ENCODE measurements around the gene TRIM15. TPM values are rescaled to one million over a fixed set of nuclear protein-coding genes. Genes with fewer than 3 reads are reported as not detected.

The TRIM15 gene
- total and polyA plus RNA-seq, 9 donors: 0.64 to 3.6 TPM; not detected in 7

DNA sequence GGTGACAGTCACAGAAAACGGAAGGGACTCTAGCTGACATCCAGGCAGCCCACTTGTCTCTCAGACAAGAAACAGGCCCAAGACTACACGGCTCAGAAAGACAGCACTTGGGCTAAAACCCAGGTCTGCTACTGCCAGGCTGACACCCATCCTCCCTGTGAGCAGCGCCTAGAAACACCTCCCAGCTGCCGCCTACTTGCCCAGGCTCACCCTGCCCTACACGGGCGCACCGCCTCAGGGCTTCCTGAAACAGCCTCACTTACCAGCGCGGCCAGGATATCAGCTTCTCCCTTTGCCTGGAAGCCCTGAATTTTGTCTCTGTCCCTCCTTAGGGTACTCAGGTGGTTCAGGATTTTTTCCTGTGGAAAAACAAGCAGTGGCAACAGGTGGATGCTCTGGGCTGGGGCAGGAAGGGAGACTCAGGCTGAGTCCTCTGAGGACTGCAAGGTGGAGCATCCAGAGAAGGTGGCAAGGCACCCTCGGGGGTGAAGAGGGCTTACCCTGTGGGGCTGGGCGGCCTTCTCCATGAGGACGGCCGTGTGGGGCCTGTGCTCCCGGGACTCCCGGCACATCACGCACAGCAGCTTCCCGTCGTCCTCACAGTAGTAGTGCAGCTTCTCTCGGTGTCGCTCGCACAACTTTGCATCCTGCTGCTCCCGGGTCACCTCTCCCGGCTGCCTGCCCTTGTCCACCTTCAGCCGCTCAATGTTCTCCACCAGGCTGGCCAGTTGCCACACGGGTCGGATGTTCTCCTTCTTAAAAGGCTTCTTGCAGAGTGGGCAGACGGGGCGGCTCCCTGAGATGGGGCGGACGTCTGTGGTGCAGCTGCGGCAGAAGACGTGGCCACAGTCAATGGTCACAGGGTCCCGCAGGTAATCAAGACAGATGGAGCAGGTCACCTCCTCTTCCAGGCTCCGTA, 35.1 kb downstream of the TRIM15 start:
- H3K4me3 ChIP-seq (ENCODE audit: low read length): no peak overlapping the region
- 92% methylated on average over 34 of the region's 34 CpGs for WGBS (ENCODE audit: insufficient coverage)
- no peaks in the 10 kb centered on the region for H3K9me3 ChIP-seq (replicated peaks; ENCODE audit: control insufficient read depth, low read depth, low read length)
- H3K36me3 ChIP-seq (ENCODE audit: control insufficient read depth, insufficient read depth, low read length): peaks cover 54% of the 10 kb centered on the region
- no peaks in the 10 kb centered on the region for H3K27me3 ChIP-seq (ENCODE audit: control insufficient read depth, insufficient read depth, low read length)
- DNase-seq: no peak
- H3K27ac ChIP-seq (ENCODE audit: low read length): no peak overlapping the region
- H3K4me1 ChIP-seq (ENCODE audit: control insufficient read depth, insufficient read depth, low read length): no peaks in the 10 kb centered on the region

DNA sequence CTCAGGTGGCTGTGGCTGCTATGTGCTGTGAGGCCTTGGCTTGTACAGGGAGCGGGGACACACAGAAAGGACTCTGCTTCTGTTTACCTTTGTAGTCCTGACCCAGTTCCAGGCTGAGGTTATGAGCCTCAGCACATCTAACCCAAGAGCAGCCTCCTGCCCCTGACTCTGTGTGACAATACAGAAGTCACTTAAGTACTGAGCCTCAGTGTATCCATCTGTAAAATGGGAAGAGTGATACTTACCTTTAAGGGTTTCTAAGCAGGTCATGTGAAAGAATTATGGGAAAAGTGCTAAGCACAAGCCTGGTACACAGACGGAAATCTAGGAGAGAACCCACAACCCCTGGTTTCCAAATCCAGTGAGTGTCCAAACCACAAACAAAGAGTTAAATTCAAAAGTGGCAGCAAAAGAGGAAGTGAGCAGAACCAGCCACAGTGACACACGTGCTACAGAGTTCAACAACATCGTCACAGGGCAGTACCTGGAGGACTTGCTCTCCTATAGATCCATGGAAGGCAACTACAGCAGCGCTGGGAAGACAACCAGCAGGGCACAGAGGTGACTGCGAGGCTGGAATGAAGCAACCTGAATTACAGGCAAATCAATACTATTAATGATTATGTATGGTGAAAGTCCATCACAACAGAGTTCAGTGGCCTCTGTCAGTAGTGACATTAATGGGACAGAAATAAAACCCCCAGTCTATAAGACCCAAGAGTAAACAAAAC, 37.4 kb downstream of the TRIM15 start:
- DNase-seq: peak; percentile 13
- WGBS (ENCODE audit: insufficient coverage): 70% methylated on average over 4 of the region's 6 CpGs
- H3K27me3 ChIP-seq (ENCODE audit: control insufficient read depth, insufficient read depth, low read length): no peaks in the 10 kb centered on the region
- peaks cover 48% of the 10 kb centered on the region for H3K36me3 ChIP-seq (ENCODE audit: control insufficient read depth, insufficient read depth, low read length)
- no peaks in the 10 kb centered on the region for H3K4me1 ChIP-seq (ENCODE audit: control insufficient read depth, insufficient read depth, low read length)
- H3K4me3 ChIP-seq (ENCODE audit: low read length): no peak overlapping the region
- no peaks in the 10 kb centered on the region for H3K9me3 ChIP-seq (replicated peaks; ENCODE audit: control insufficient read depth, low read depth, low read length)
- H3K27ac ChIP-seq (ENCODE audit: low read length): no peak overlapping the region

DNA sequence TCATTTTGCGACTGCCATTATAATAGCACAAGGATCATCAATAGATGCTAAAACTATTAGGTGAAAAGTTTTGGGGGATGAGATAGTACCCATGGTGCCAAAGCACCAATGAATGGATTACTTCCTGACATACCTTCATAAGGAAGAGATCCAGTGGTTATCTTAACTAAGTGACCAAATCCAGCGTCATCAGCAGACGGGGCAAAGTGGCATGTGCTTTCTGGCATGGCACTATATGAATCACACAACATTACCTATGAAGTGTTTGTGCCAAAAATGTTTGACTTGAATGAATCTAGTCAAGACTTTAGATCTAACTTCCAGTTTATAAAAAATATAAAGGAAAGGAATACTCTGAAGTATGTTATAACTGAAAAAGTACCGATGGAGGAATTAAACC, 39.0 kb downstream of the TRIM15 start:
- peaks cover 6% of the 10 kb centered on the region for H3K4me1 ChIP-seq (ENCODE audit: control insufficient read depth, insufficient read depth, low read length)
- no peak for DNase-seq
- WGBS (ENCODE audit: insufficient coverage): no CpG with 5 or more reads among the region's 4 CpGs

DNA sequence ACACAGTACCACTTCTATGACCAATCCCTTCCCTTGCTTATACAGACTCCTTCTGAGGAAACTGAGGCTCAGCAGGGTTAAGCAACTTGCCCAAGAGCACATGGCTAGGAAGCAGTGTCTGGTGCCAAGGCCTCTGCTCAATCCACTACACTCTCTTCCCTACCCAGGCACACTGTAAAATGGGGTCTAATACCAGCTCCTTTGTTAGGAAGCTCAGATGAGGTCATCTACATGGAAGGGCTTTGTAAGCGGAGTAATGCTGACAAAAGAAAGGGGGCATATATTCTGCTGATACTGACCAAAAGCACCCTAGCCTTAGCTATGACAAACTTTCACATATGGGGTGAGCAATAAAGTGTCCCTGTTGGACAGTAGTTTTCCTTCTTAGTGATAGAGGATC, 40.8 kb downstream of the TRIM15 start:
- no peak for DNase-seq
- Histone ChIP-seq H3K4me3 (ENCODE audit: low read length) (no peak overlapping the region), H3K27me3 (ENCODE audit: control insufficient read depth, insufficient read depth, low read length) (no peaks in the 10 kb centered on the region), H3K27ac (ENCODE audit: low read length) (no peak overlapping the region), H3K9me3 (replicated peaks; ENCODE audit: control insufficient read depth, low read depth, low read length) (no peaks in the 10 kb centered on the region), H3K4me1 (ENCODE audit: control insufficient read depth, insufficient read depth, low read length) (peaks cover 11% of the 10 kb centered on the region), H3K36me3 (ENCODE audit: control insufficient read depth, insufficient read depth, low read length) (peaks cover 21% of the 10 kb centered on the region)
- no CpG with 5 or more reads among the region's 1 CpG for WGBS (ENCODE audit: insufficient coverage)

More for the DNA sequence above, 39.0 kb downstream of the TRIM15 start:
- no peak overlapping the region for H3K27ac ChIP-seq (ENCODE audit: low read length)
- H3K4me3 ChIP-seq (ENCODE audit: low read length): no peak overlapping the region
- peaks cover 36% of the 10 kb centered on the region for H3K36me3 ChIP-seq (ENCODE audit: control insufficient read depth, insufficient read depth, low read length)
- no peaks in the 10 kb centered on the region for H3K9me3 ChIP-seq (replicated peaks; ENCODE audit: control insufficient read depth, low read depth, low read length)
- H3K27me3 ChIP-seq (ENCODE audit: control insufficient read depth, insufficient read depth, low read length): no peaks in the 10 kb centered on the region

DNA sequence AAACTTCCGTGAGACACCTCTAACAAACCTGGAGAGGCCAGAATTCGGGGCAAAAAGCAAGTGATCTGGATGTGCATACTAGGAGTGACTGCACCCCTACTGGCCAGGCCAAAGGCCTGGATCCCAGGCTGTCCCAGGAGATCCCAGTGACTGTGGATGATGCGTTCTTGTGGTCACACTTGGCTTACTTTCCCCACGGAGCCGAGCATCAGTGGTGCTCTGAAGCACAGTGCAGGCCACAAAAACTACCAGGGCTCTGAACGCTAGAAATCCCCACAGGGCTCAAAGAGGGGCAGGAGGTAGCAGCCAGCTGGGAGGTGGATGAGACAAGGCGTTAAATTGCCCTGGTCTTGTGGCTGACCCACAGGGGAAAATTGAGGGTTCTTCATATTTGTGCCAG, 42.8 kb downstream of the TRIM15 start:
- Histone ChIP-seq H3K4me1 (ENCODE audit: control insufficient read depth, insufficient read depth, low read length) (peaks cover 11% of the 10 kb centered on the region), H3K9me3 (replicated peaks; ENCODE audit: control insufficient read depth, low read depth, low read length) (no peaks in the 10 kb centered on the region), H3K27ac (ENCODE audit: low read length) (no peak overlapping the region), H3K4me3 (ENCODE audit: low read length) (no peak overlapping the region), H3K36me3 (ENCODE audit: control insufficient read depth, insufficient read depth, low read length) (peaks cover 14% of the 10 kb centered on the region), H3K27me3 (ENCODE audit: control insufficient read depth, insufficient read depth, low read length) (no peaks in the 10 kb centered on the region)
- 77% methylated on average over 5 of the region's 7 CpGs for WGBS (ENCODE audit: insufficient coverage)
- no peak for DNase-seq

DNA sequence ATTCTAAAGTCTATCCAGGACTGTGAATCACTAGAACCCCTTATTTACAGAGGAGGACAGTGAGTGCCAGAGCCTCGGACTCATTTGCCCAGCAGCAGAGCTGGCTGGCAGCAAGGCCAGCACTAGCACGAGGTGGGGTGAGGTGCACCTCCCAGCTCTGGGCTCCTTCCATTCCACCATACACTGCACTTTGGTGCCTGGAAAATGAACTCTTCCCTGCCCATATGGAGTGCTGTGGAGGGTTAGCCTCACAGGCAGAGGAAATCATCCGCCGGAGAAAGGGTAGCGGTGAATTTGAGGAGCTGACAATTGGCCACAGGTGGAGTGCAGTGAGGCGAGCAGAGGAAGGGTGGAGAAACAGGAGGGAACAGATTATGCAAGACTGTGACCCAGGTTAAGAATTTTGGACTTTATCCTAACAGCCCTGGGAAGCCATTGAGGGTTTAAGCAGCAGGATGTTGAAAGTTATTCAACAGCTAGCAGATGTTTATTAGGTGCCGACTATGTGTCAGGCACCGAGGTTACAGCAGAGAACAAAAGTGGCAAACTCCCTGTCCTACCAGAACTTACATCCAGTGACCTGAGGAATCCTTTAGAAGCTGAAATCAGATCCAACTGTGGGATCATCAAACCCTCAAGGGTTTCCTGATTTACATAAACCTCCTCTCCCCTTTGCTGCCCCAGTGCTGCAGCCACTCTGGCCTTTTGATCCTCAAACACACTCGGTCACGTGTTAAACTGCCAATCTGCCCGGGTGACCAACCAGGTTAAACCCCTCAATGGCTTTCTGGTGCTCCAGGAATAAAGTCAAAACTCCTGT, 43.7 kb downstream of the TRIM15 start:
- peaks cover 15% of the 10 kb centered on the region for H3K36me3 ChIP-seq (ENCODE audit: control insufficient read depth, insufficient read depth, low read length)
- no peaks in the 10 kb centered on the region for H3K9me3 ChIP-seq (replicated peaks; ENCODE audit: control insufficient read depth, low read depth, low read length)
- no peak overlapping the region for H3K4me3 ChIP-seq (ENCODE audit: low read length)
- DNase-seq: peak; percentile 26
- H3K27me3 ChIP-seq (ENCODE audit: control insufficient read depth, insufficient read depth, low read length): no peaks in the 10 kb centered on the region
- WGBS (ENCODE audit: insufficient coverage): 29% methylated on average over 10 of the region's 11 CpGs
- H3K27ac ChIP-seq (ENCODE audit: low read length): peak overlapping the region; percentile 13
- H3K4me1 ChIP-seq (ENCODE audit: control insufficient read depth, insufficient read depth, low read length): peaks cover 11% of the 10 kb centered on the region

DNA sequence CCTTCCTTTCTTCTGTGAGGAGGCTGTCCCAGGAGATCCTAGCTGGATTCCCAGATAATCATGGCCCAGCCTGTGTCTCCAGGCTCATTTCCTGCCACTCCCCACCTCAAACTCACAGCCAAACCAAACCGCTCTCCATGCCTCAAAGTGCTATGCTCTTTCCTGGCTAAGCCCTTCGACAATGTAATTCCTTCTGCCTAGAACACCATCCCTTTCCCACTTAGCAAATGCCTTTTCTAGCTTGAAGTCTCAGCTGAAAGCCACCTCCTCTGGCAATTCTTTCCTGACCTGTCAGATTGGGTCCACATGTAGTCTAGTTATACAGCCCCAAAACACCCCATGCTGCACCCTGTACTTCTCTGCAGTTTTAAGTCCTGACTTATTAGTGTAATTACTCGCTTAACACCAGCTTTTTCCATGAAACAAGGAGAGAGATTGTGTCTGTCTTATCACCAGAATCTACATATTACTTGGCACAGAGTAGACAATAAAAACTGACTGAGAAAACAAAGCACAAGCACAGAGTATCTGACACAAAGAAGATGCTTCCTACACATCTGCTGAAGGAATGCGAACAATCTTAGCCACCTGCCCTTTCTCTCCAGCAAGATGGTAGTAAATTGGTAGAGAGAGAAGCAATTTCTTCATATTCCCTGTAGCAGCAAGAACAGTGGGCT, 44.4 kb downstream of the TRIM15 start:
- Histone ChIP-seq H3K4me1 (ENCODE audit: control insufficient read depth, insufficient read depth, low read length) (peaks cover 11% of the 10 kb centered on the region), H3K4me3 (ENCODE audit: low read length) (no peak overlapping the region), H3K9me3 (replicated peaks; ENCODE audit: control insufficient read depth, low read depth, low read length) (no peaks in the 10 kb centered on the region), H3K36me3 (ENCODE audit: control insufficient read depth, insufficient read depth, low read length) (peaks cover 15% of the 10 kb centered on the region), H3K27me3 (ENCODE audit: control insufficient read depth, insufficient read depth, low read length) (no peaks in the 10 kb centered on the region), H3K27ac (ENCODE audit: low read length) (no peak overlapping the region)
- 20% methylated on average over 2 of the region's 4 CpGs for WGBS (ENCODE audit: insufficient coverage)
- peak; percentile 37 for DNase-seq

DNA sequence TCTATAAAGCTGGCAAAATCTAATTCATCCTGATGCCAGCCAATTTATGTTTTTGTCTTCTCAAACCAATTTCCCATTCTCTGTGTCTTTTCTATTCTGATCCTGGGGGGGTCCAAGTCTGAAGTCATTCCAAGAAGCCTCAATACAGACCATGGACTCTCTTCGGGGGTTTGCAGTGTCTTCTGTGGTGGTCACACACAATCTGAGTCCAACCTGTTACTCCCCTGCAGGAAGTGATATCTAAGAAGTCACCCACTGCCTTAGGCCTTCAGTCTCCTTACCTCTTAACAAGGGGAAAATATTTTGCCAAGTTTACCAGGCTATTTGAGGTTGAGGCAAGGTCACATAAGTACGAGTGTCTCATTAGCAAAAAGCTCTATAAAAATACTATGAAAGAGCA, 48.0 kb downstream of the TRIM15 start:
- no peaks in the 10 kb centered on the region for H3K9me3 ChIP-seq (replicated peaks; ENCODE audit: control insufficient read depth, low read depth, low read length)
- WGBS (ENCODE audit: insufficient coverage): no CpG with 5 or more reads among the region's 2 CpGs
- no peak for DNase-seq
- H3K27ac ChIP-seq (ENCODE audit: low read length): no peak overlapping the region
- H3K27me3 ChIP-seq (ENCODE audit: control insufficient read depth, insufficient read depth, low read length): no peaks in the 10 kb centered on the region
- no peak overlapping the region for H3K4me3 ChIP-seq (ENCODE audit: low read length)
- peaks cover 8% of the 10 kb centered on the region for H3K36me3 ChIP-seq (ENCODE audit: control insufficient read depth, insufficient read depth, low read length)
- H3K4me1 ChIP-seq (ENCODE audit: control insufficient read depth, insufficient read depth, low read length): peaks cover 21% of the 10 kb centered on the region

DNA sequence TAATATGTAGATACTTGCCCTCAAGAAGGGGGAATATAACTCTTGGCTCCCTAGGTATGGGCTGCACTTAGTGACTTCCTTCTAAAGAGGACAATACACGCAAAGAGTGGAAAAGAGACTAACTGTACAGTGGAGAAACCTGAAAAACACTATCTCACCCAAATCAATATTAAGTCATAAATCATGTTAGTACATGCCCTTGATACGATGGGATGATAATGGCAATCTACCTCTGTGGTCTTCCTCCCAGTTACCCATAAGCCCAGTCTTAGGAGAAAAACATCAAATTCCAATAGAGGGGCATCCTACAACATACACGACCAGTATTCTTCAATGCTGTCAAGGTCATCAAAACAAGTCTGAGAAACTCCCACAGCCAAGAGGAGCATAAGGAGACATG, 48.6 kb downstream of the TRIM15 start:
- WGBS (ENCODE audit: insufficient coverage): no CpG with 5 or more reads among the region's 3 CpGs
- no peaks in the 10 kb centered on the region for H3K27me3 ChIP-seq (ENCODE audit: control insufficient read depth, insufficient read depth, low read length)
- peaks cover 8% of the 10 kb centered on the region for H3K36me3 ChIP-seq (ENCODE audit: control insufficient read depth, insufficient read depth, low read length)
- no peaks in the 10 kb centered on the region for H3K9me3 ChIP-seq (replicated peaks; ENCODE audit: control insufficient read depth, low read depth, low read length)
- peaks cover 19% of the 10 kb centered on the region for H3K4me1 ChIP-seq (ENCODE audit: control insufficient read depth, insufficient read depth, low read length)
- no peak overlapping the region for H3K27ac ChIP-seq (ENCODE audit: low read length)
- peak overlapping the region; percentile 89 for H3K4me3 ChIP-seq (ENCODE audit: low read length)
- DNase-seq: no peak

Measured in muscle of leg (tissue), 11 donors.